K562 (cell line): ENCODE results near the gene DNM1. TPM values are rescaled to one million over a fixed set of nuclear protein-coding genes. Genes with fewer than 3 reads are reported as not detected.

Source experiments
- ATAC-seq: fragments of 200-7000 bp; cut with Tn5 transposase; 3 replicates; pipeline ENCODE4 v1.9.1; 2020; ENCODE audit warnings: moderate library complexity
- BruUV-seq: library from RNA; stranded (reverse); fragments of 400-500 nt; replicated peaks from 2 replicates; lab custom pipeline; 2021; lab: Mats Ljungman, UMichigan
- CTCF ChIA-PET: fragments of 300-600 bp; formaldehyde crosslinking; extraction: SDS; loops from one replicate; lab custom pipeline; 2021; ENCODE audit warnings: low intra/inter-chr PET ratio; lab: Yijun Ruan, JAX
- POLR2A ChIA-PET: fragments of 300-600, 350-650 bp; sonication (Branson Sonifier 250); formaldehyde crosslinking; extraction: SDS; loops from one replicate; lab custom pipeline; 2021; ENCODE audit warnings: antibody characterized with exemption, inconsistent platforms; lab: Yijun Ruan, JAX
- DNase-seq, 4 experiments: peaks; one replicate each; pipeline versions ENCODE4 v3.0.0 to v3.0.0-alpha.2; 2011 to 2018; ENCODE audit warnings: low spot score in 3 of 4, mixed read lengths in 3 of 4; ENCODE audit errors: extremely low read depth in 1 of 4
- FAIRE-seq: peaks from 2 replicates; lab custom pipeline; 2011; peaks lifted over from hg19 to GRCh38; lab: Jason Lieb, UNC
- H2AFZ ChIP-seq: 2 replicates; pipeline ENCODE4 v1.6.0; 2011; ENCODE audit warnings: low read depth, low read length, control low read depth, inconsistent platforms
- H3K27ac ChIP-seq: fragments of 200-600 bp; 3 replicates; pipeline ENCODE4 v1.8.0; 2011; ENCODE audit warnings: low read depth, mild to moderate bottlenecking, control low read depth, inconsistent platforms, low read length, moderate library complexity, mixed read lengths; ENCODE audit errors: extremely low read depth
- H3K27me3 ChIP-seq, 2 experiments: fragments of 300-600 bp in 1 of 2; 2 replicates in 1 of 2; 3 replicates in 1 of 2; pipeline versions ENCODE4 v1.6.0 to v1.8.0; 2011; ENCODE audit warnings: inconsistent platforms in 2 of 2, low read length in 2 of 2, mild to moderate bottlenecking in 1 of 2, mixed read lengths in 1 of 2, moderate library complexity in 1 of 2; ENCODE audit not compliant: control insufficient read depth in 2 of 2, insufficient read depth in 2 of 2
- H3K36me3 ChIP-seq: fragments of 300-600 bp; 3 replicates; pipeline ENCODE4 v1.8.0; 2011; ENCODE audit warnings: mild to moderate bottlenecking, low read length, inconsistent platforms; ENCODE audit not compliant: control insufficient read depth, insufficient read depth
- H3K4me1 ChIP-seq, 2 experiments: fragments of 200-600 bp in 1 of 2; replicated peaks in 1 of 2; 2 replicates in 1 of 2; 3 replicates in 1 of 2; pipeline versions ENCODE4 v1.5.1 to v1.8.0; 2011; ENCODE audit warnings: inconsistent platforms in 2 of 2, low read length in 2 of 2, mild to moderate bottlenecking in 1 of 2, mixed read lengths in 1 of 2, moderate library complexity in 1 of 2; ENCODE audit not compliant: control insufficient read depth in 2 of 2, insufficient read depth in 2 of 2
- H3K4me2 ChIP-seq: 2 replicates; pipeline ENCODE4 v1.6.1; 2011; ENCODE audit warnings: low read length, control low read depth, inconsistent platforms, mixed read lengths; ENCODE audit not compliant: insufficient read depth
- H3K4me3 ChIP-seq: fragments of 200-600 bp; sonication (generic), shearing (Covaris generic); 2 replicates; pipeline ENCODE4 v1.5.1; 2016; ENCODE audit warnings: control low read depth, inconsistent platforms
- H3K79me2 ChIP-seq: fragments of 200-600 bp; 3 replicates; pipeline ENCODE4 v1.8.0; 2011; ENCODE audit warnings: low read length, inconsistent platforms; ENCODE audit not compliant: control insufficient read depth, insufficient read depth
- H3K9ac ChIP-seq, 2 experiments: 2 replicates each; pipeline versions ENCODE4 v1.6.0 to v1.6.1; 2011; ENCODE audit warnings: low read depth in 2 of 2, low read length in 2 of 2, control low read depth in 1 of 2, inconsistent platforms in 1 of 2, mild to moderate bottlenecking in 1 of 2, mixed read lengths in 1 of 2; ENCODE audit not compliant: insufficient read depth in 1 of 2
- H3K9me1 ChIP-seq: one replicate; pipeline ENCODE4 v1.6.0; 2011; ENCODE audit warnings: inconsistent platforms, mild to moderate bottlenecking, low read length, moderate library complexity; ENCODE audit not compliant: control insufficient read depth, insufficient read depth
- H3K9me3 ChIP-seq: replicated peaks from 2 replicates; pipeline ENCODE4 v1.5.1; 2011; ENCODE audit warnings: low read depth, low read length, inconsistent platforms; ENCODE audit not compliant: control insufficient read depth, insufficient read depth
- H4K20me1 ChIP-seq: replicated peaks from 2 replicates; pipeline ENCODE4 v1.6.1; 2011; ENCODE audit warnings: low read length, inconsistent platforms, mixed read lengths; ENCODE audit not compliant: control insufficient read depth, insufficient read depth
- CBX8 ChIP-seq: fragments of 200-600 bp; sonication (generic); IDR thresholded peaks from 2 replicates; pipeline ENCODE4 v1.6.1; 2012; ENCODE audit warnings: borderline replicate concordance, mixed run types, low read depth, mild to moderate bottlenecking, moderate library complexity, mixed read lengths, low read length, control low read depth, inconsistent platforms; ENCODE audit not compliant: poor library complexity, severe bottlenecking; ENCODE audit errors: extremely low read depth
- DNMT1 ChIP-seq: fragments of 450-650 bp; IDR thresholded peaks from 2 replicates; pipeline ENCODE4 v1.6.1; 2016; ENCODE audit warnings: antibody characterized with exemption, mild to moderate bottlenecking
- GABPA ChIP-seq: fragments of 200-800 bp; sonication (Bioruptor generic); conservative IDR thresholded peaks from 2 replicates; pipeline ENCODE4 v1.6.1; 2016; ENCODE audit warnings: low read depth, missing genetic modification characterization, missing compliant biosample characterization
- MAFF ChIP-seq: IDR thresholded peaks from 2 replicates; pipeline ENCODE4 v1.6.1; 2012; ENCODE audit warnings: low read length, improper control_type of control experiment
- MCM2 ChIP-seq: fragments of 450-650 bp; IDR thresholded peaks from 2 replicates; pipeline ENCODE4 v1.6.1; 2017; ENCODE audit warnings: low read depth, mild to moderate bottlenecking
- TCF3 ChIP-seq: sonication (generic); formaldehyde crosslinking; IDR thresholded peaks from 2 replicates; pipeline ENCODE4 v1.4.0; 2020; ENCODE audit warnings: mild to moderate bottlenecking, missing genetic modification reagents
- ZBTB17 ChIP-seq: fragments of 450-650 bp; formaldehyde crosslinking; IDR thresholded peaks from 2 replicates; pipeline ENCODE4 v1.4.0; 2020; ENCODE audit warnings: mild to moderate bottlenecking
- ZBTB7A ChIP-seq: IDR thresholded peaks from 2 replicates; pipeline ENCODE4 v1.6.1; 2011; ENCODE audit warnings: low read depth, mild to moderate bottlenecking, low read length, moderate library complexity, borderline replicate concordance; ENCODE audit not compliant: control insufficient read depth
- ZNF445 ChIP-seq: fragments of 250-450 bp; sonication (Bioruptor Pico); IDR thresholded peaks from 2 replicates; pipeline ENCODE4 v1.4.0; 2020; ENCODE audit warnings: low read depth, mild to moderate bottlenecking, moderate library complexity
- WGBS: fragments of 100-300 bp; shearing (Covaris generic); methylation state at CpG from one replicate; pipeline ENCODE4 v1.1.6; 2016; ENCODE audit warnings: low coverage, mixed read lengths; ENCODE audit not compliant: insufficient coverage; ENCODE audit errors: missing lambda C conversion rate; 5-methylcytosine and 5-hydroxymethylcytosine counted together
- in situ Hi-C: fragments of 300-500 bp; cut with MboI; formaldehyde crosslinking; loops from 4 replicates; pipeline ENCODE4 v1.15.0; 2018; ENCODE audit warnings: inconsistent platforms, mixed read lengths
- intact Hi-C: fragments of 100-400 bp; cut with micrococcal nuclease; formaldehyde crosslinking; loops from 2 replicates; pipeline ENCODE4 v1.14.2; 2022
- polyA plus RNA-seq, 8 experiments: library from polyadenylated mRNA; depleted of rRNA in 4 of 8; stranded (reverse) in 5 of 8; unstranded in 3 of 8; fragments of >200 nt; fragmentation: Nextera tagmentation in 2 of 8; fragmentation: Illumina TruSeq in 1 of 8; extraction: Ambion mirVana in 2 of 8; extraction: Trizol in 1 of 8; gene quantifications; 2 replicates each; pipeline versions ENCODE4 v1.2.1 to v1.2.3, GENCODE V29; 2011 to 2014; ENCODE audit warnings: inconsistent platforms in 1 of 8, missing spikeins in 1 of 8
- total RNA-seq, 7 experiments: library from RNA; depleted of rRNA in 6 of 7; stranded (reverse); fragments of >200 nt in 6 of 7; fragmentation: Illumina TruSeq in 2 of 7; extraction: Trizol in 2 of 7; gene quantifications; 2 replicates each; pipeline versions ENCODE4 v1.2.1 to v1.2.3, GENCODE V29; 2011 to 2021; ENCODE audit warnings: low replicate concordance in 1 of 7
- TF ChIP-seq, protein P1 (sequence below): IDR thresholded peaks from 2 replicates; pipeline ENCODE4 v1.6.1; 2012; ENCODE audit warnings: low read depth, low read length, improper control_type of control experiment, borderline replicate concordance
- TF ChIP-seq, protein P2 (sequence below): fragments of 250-450 bp; sonication (Bioruptor Pico); IDR thresholded peaks from 2 replicates; pipeline ENCODE4 v1.5.0; 2021; ENCODE audit warnings: mild to moderate bottlenecking, borderline replicate concordance
- TF ChIP-seq, protein P3 (sequence below), 2 experiments: fragments of 250-450 bp in 1 of 2; fragments of 450-650 bp in 1 of 2; sonication (Bioruptor Pico) in 1 of 2; IDR thresholded peaks; 2 replicates each; pipeline versions ENCODE4 v1.6.1 to v1.8.0; 2016 to 2021; ENCODE audit warnings: mild to moderate bottlenecking in 2 of 2, moderate library complexity in 2 of 2, missing compliant biosample characterization in 1 of 2, missing genetic modification characterization in 1 of 2

DNM1 gene
- total and polyA plus RNA-seq, 9 of the 15 experiments (the other 6 are each of a cell fraction or from before 2014, with no cell fraction given), result 0.39 to 23.1 (median 9.1) TPM

DNA sequence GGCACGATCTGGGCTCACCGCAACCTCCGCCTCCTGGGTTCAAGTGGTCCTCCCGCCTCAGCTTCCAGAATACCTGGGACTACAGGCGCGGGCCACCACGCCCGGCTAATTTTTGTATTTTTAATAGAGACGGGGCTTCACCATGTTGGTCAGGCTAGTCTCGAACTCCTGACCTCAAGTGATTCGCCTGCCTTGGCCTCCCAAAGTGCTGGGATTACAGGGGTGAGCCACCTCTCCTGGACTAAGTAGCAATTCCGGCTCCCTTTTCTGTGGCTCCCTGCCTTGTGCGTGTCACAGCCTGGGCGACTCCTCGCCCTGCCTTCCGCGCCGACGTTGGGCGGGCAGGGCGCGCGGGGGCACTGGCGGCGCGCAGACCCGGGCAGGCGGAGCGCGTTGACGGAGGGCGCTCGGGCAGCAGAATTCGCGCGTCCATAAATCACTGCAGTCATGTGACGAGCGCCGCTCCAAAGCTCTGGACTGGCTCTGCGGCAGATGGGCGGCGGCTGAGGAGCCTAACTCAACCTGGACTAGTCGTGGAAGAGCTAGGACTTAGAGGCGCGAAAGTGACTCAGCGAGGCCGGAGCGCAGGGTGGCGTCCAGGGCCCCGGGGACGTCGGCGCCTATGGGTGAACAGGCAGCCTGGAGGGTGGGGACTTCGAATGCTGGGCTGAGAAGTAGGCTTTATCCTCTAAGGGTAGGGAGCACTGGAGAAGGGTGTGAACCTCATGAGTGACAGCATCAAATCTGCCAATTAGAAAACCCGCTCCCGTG lies 10.4 kb upstream of the DNM1 start:
- DNase-seq, result peak; percentile 86 to 96 (median 92)
- no peaks in the 10 kb centered on the region for H3K9me3 ChIP-seq
- H3K79me2 ChIP-seq, result peaks cover 25% of the 10 kb centered on the region
- peak overlapping the region; percentile 29; the same call in 1 of the 3 replicates for H3K27ac ChIP-seq
- H3K27me3 ChIP-seq, result no peaks in the 10 kb centered on the region
- CTCF ChIA-PET, result interaction anchor here (1.0 to 1.1 kb wide), 2 partner anchors 87 to 219 kb away, joined by 3 to 4 read pairs; no protein-coding TSS in a partner anchor
- no TSS peak for BruUV-seq
- peak overlapping the region; percentile 76 for H3K4me2 ChIP-seq
- POLR2A ChIA-PET, result interaction anchor here (0.6 to 7.6 kb wide), 18 partner anchors 9 to 1552 kb away, joined by 3 to 78 read pairs (median 3); partner anchors contain the start of gene SWI5
- no peaks in the 10 kb centered on the region for H3K9me1 ChIP-seq
- peaks cover 24 to 33% of the 10 kb centered on the region in 2 experiments for H3K4me1 ChIP-seq
- peak overlapping the region; percentile 24 for H3K4me3 ChIP-seq
- intact Hi-C loops, result loop anchor here (1.0 to 10.0 kb wide), 4 partner anchors 53 to 492 kb away; partner anchors contain the start of genes GOLGA2, PTGES2, SET and SWI5
- peak overlapping the region; percentile 60 for H2AFZ ChIP-seq
- 18% methylated on average over 56 of the region's 56 CpGs for WGBS
- in situ Hi-C loops, result no loop called here
- H3K9ac ChIP-seq, result peak overlapping the region in 1 of 2 experiments; percentile 81; a peak in 2 of 4 replicates
- peaks cover 25% of the 10 kb centered on the region for H3K36me3 ChIP-seq
- ATAC-seq, result peak; percentile 84
- no peaks in the 10 kb centered on the region for H4K20me1 ChIP-seq
- peak; percentile 88 for FAIRE-seq
- 0 out of 2 replicates have a peak, but pooled peaks have one; percentile 56 for TF ChIP-seq ZNF445 (CRISPR knock-in tag)
- TF ChIP-seq, protein P1, sequence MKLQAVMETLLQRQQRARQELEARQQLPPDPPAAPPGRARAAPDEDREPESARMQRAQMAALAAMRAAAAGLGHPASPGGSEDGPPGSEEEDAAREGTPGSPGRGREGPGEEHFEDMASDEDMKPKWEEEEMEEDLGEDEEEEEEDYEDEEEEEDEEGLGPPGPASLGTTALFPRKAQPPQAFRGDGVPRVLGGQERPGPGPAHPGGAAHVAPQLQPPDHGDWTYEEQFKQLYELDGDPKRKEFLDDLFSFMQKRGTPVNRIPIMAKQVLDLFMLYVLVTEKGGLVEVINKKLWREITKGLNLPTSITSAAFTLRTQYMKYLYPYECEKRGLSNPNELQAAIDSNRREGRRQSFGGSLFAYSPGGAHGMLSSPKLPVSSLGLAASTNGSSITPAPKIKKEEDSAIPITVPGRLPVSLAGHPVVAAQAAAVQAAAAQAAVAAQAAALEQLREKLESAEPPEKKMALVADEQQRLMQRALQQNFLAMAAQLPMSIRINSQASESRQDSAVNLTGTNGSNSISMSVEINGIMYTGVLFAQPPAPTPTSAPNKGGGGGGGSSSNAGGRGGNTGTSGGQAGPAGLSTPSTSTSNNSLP, result peak; percentile 16; the same call in 1 of the 2 replicates
- TF ChIP-seq DNMT1, result no peak
- TF ChIP-seq, protein P2, sequence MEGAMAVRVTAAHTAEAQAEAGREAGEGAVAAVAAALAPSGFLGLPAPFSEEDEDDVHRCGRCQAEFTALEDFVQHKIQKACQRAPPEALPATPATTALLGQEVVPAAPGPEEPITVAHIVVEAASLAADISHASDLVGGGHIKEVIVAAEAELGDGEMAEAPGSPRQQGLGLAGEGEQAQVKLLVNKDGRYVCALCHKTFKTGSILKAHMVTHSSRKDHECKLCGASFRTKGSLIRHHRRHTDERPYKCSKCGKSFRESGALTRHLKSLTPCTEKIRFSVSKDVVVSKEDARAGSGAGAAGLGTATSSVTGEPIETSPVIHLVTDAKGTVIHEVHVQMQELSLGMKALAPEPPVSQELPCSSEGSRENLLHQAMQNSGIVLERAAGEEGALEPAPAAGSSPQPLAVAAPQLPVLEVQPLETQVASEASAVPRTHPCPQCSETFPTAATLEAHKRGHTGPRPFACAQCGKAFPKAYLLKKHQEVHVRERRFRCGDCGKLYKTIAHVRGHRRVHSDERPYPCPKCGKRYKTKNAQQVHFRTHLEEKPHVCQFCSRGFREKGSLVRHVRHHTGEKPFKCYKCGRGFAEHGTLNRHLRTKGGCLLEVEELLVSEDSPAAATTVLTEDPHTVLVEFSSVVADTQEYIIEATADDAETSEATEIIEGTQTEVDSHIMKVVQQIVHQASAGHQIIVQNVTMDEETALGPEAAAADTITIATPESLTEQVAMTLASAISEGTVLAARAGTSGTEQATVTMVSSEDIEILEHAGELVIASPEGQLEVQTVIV (CRISPR knock-in tag), result no peak
- no peak for TF ChIP-seq MCM2
- no peak for TF ChIP-seq TCF3 (CRISPR knock-in tag)
- peak; percentile 11; the same call in 1 of the 2 replicates for TF ChIP-seq MAFF
- TF ChIP-seq ZBTB7A, result 0 out of 2 replicates have a peak, but pooled peaks have one; percentile 44
- peak; percentile 79; the same call in 1 of the 2 replicates for TF ChIP-seq ZBTB17 (CRISPR knock-in tag)
- TF ChIP-seq, protein P3, sequence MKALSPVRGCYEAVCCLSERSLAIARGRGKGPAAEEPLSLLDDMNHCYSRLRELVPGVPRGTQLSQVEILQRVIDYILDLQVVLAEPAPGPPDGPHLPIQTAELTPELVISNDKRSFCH (CRISPR knock-in tag; IDR thresholded peaks at IDR 0.05), result no peak
- TF ChIP-seq, protein P3 (tag; IDR thresholded peaks at IDR 0.05), result peak; percentile 73; the same call in 1 of the 2 replicates
- TF ChIP-seq GABPA (tag), result no peak
- TF ChIP-seq CBX8, result no peak
